ENCODE measurements around the gene MIGA2. TPM values are rescaled to one million over a fixed set of nuclear protein-coding genes. Genes with fewer than 3 reads are reported as not detected.

The MIGA2 gene, protein sequence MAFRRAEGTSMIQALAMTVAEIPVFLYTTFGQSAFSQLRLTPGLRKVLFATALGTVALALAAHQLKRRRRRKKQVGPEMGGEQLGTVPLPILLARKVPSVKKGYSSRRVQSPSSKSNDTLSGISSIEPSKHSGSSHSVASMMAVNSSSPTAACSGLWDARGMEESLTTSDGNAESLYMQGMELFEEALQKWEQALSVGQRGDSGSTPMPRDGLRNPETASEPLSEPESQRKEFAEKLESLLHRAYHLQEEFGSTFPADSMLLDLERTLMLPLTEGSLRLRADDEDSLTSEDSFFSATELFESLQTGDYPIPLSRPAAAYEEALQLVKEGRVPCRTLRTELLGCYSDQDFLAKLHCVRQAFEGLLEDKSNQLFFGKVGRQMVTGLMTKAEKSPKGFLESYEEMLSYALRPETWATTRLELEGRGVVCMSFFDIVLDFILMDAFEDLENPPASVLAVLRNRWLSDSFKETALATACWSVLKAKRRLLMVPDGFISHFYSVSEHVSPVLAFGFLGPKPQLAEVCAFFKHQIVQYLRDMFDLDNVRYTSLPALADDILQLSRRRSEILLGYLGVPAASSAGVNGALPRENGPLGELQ
- 10.2 and 26.4 TPM in 2 replicates for total RNA-seq (2014; rRNA removed; shearing (Covaris generic); ENCODE audit: low replicate concordance)

DNA sequence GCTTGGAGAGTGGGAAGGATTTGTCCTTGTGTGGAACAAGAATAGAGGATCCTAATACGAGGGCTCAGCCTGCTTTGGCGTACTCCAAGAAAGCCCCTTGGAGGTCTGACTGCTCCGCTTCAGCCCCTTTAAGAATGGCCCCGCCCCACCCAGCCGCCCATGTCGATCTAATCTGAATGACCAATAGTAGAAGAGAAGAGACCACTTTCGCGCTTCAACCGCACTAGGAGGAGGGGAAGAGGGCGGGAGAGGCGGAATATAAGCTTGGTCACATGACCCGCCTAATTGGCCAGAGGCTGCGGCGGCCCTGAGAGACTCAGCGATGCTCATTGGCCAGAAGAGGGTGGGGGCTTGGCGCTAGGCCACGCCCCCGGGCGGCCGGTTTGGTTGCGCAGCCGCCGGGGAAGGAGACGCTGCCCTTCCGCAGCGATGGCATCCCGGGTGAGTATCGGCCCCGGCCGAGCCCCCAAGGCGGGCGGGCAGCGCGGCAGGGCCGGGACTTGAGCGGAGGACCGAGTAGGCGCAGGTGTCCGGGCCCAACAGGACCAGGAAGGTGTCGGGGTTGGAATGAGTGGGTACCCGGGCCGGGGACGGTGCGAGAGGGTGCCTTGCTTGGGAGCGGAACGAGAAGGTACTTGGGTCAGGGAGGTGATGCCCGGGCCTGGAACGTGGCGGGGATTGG is at the start of gene MIGA2:
TSS of gene MIGA2 (plus strand) at position 386 of the 682 bp plus-strand sequence. CDS start 3,969 bp downstream, outside the sequence.
- H3K36me3 ChIP-seq (ENCODE audit: insufficient read depth, low read length), result no peaks in the 10 kb centered on the region
- H3K4me2 ChIP-seq (ENCODE audit: low read depth, low read length, poor library complexity, severe bottlenecking), result peak within 1 kb of the TSS; percentile 92
- peak within 1 kb of the TSS; percentile 96 for H3K4me3 ChIP-seq (ENCODE audit: low read length)
- H4K20me1 ChIP-seq (ENCODE audit: insufficient read depth, low read depth, low read length), result peaks cover 14% of the 10 kb centered on the region; the same call in 1 of the 2 replicates
- H3K4me1 ChIP-seq (ENCODE audit: low read length), result peaks cover 18% of the 10 kb centered on the region
- H3K9ac ChIP-seq (ENCODE audit: low read length), result peak within 1 kb of the TSS; percentile 92
- no peaks in the 10 kb centered on the region for H3K9me3 ChIP-seq (ENCODE audit: low read length)
- H3K27me3 ChIP-seq (ENCODE audit: low read length), result no peaks in the 10 kb centered on the region
- peaks cover 36% of the 10 kb centered on the region for H3K79me2 ChIP-seq (ENCODE audit: low read length)
- peak; percentile 99 for DNase-seq
- peak within 1 kb of the TSS; percentile 99 for H2AFZ ChIP-seq (ENCODE audit: low read length)
- no peaks in the 10 kb centered on the region for H3K9me2 ChIP-seq (replicated peaks; ENCODE audit: insufficient read depth, low read length)
- no peak within 1 kb of the TSS for H3K27ac ChIP-seq (ENCODE audit: low read length)

DNA sequence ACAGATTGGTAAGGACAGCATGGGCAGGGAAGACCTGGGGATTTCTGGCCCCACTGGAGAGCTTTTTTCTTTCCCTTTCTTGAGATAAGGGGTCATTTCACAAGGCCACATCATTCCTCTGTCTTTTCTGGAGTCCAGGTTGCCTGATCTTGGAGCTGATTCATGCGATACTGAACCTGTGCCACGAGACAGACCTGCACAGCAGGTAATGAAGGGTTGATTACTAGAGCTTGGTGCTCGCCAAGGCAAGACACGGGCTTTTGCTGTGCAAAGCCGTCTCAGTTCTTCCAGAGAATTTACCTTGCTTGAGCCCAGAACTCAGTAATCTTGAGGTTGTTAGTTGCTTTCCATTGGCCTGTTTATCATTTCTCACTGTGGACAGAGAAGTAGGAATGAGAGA is 49.8 kb upstream of the MIGA2 start:
- Histone ChIP-seq H4K20me1 (ENCODE audit: insufficient read depth, low read depth, low read length) (no peaks in the 10 kb centered on the region), H3K27me3 (ENCODE audit: low read length) (no peaks in the 10 kb centered on the region), H3K4me1 (ENCODE audit: low read length) (no peaks in the 10 kb centered on the region), H3K36me3 (ENCODE audit: insufficient read depth, low read length) (peaks cover 50% of the 10 kb centered on the region; the same call in 1 of the 2 replicates), H3K79me2 (ENCODE audit: low read length) (no peaks in the 10 kb centered on the region), H3K9me3 (ENCODE audit: low read length) (no peaks in the 10 kb centered on the region), H3K9ac (ENCODE audit: low read length) (no peak overlapping the region), H2AFZ (ENCODE audit: low read length) (no peak overlapping the region), H3K4me3 (ENCODE audit: low read length) (no peak overlapping the region), H3K9me2 (replicated peaks; ENCODE audit: insufficient read depth, low read length) (no peaks in the 10 kb centered on the region), H3K4me2 (ENCODE audit: low read depth, low read length, poor library complexity, severe bottlenecking) (no peak overlapping the region), H3K27ac (ENCODE audit: low read length) (no peak overlapping the region)
- no peak for DNase-seq

DNA sequence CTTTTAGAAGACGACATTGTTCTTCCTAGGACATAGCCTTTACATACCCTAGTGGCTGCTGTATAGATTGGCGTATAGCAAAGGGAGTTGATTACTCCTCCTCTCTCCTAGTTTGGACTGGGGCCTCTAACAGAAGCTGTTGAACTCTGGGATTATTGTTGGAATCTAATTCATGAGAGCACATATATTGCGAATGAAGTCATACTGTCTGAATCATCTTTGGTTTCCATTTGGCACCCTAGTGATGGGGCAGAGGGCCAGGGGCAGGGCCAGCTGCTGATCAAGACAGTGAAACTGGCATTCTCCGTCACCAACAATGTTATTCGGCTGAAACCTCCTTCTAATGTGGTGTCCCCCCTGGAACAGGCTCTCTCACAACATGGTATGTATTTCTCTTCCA is 48.6 kb upstream of the MIGA2 start:
- peaks cover 47% of the 10 kb centered on the region; the same call in 1 of the 2 replicates for H3K36me3 ChIP-seq (ENCODE audit: insufficient read depth, low read length)
- H4K20me1 ChIP-seq (ENCODE audit: insufficient read depth, low read depth, low read length), result no peaks in the 10 kb centered on the region
- H3K9me2 ChIP-seq (replicated peaks; ENCODE audit: insufficient read depth, low read length), result no peaks in the 10 kb centered on the region

DNA sequence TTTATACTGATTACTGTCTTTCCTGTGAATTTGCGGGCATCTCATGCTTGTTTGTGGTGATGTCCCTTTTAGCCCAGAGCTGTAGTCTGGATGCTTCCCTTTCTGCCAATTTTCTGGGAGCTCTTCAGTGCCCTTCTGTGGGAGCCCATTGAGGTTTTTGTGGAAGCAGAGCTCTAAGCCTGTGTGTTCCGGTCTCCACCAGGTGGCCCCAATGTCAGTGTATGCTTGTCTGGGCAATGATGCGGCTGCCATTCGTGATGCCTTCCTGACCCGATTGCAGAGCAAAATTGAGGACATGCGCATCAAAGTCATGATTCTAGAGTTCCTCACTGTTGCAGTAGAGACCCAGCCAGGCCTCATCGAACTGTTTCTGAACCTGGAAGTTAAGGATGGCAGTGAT is 43.4 kb upstream of the MIGA2 start:
- Histone ChIP-seq H3K4me1 (ENCODE audit: low read length) (no peaks in the 10 kb centered on the region), H3K4me2 (ENCODE audit: low read depth, low read length, poor library complexity, severe bottlenecking) (no peak overlapping the region), H3K36me3 (ENCODE audit: insufficient read depth, low read length) (peaks cover 50% of the 10 kb centered on the region; the same call in 1 of the 2 replicates)

More for the DNA sequence above, 48.6 kb upstream of the MIGA2 start:
- DNase-seq, result no peak
- Histone ChIP-seq H3K27ac (ENCODE audit: low read length) (no peak overlapping the region), H2AFZ (ENCODE audit: low read length) (no peak overlapping the region), H3K9ac (ENCODE audit: low read length) (no peak overlapping the region), H3K9me3 (ENCODE audit: low read length) (no peaks in the 10 kb centered on the region), H3K27me3 (ENCODE audit: low read length) (no peaks in the 10 kb centered on the region), H3K4me3 (ENCODE audit: low read length) (no peak overlapping the region), H3K4me1 (ENCODE audit: low read length) (no peaks in the 10 kb centered on the region), H3K79me2 (ENCODE audit: low read length) (no peaks in the 10 kb centered on the region), H3K4me2 (ENCODE audit: low read depth, low read length, poor library complexity, severe bottlenecking) (no peak overlapping the region)

DNA sequence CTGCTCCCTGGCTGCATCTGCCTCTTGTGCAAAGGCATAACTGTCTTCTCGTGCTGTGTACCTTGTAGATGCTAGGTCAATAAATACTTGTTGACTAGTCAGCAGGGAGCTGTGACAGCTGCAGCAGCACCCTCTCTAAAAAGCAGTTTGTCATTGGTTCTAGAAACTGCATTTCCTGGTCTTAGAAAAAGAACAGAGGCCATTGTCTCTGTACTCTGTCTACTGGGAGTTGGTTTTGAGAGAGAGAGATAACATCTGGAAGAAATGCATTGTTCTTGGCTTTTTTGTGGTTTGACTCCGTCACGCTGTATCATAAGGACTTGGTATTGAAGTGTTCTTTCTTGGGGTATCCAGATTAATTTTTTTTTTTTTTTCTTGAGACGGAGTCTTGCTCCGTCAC is 40.6 kb upstream of the MIGA2 start:
- Histone ChIP-seq H3K27me3 (ENCODE audit: low read length) (no peaks in the 10 kb centered on the region), H3K9ac (ENCODE audit: low read length) (no peak overlapping the region), H3K4me2 (ENCODE audit: low read depth, low read length, poor library complexity, severe bottlenecking) (no peak overlapping the region), H3K9me3 (ENCODE audit: low read length) (no peaks in the 10 kb centered on the region), H3K27ac (ENCODE audit: low read length) (no peak overlapping the region), H3K4me1 (ENCODE audit: low read length) (no peaks in the 10 kb centered on the region), H2AFZ (ENCODE audit: low read length) (no peak overlapping the region), H3K9me2 (replicated peaks; ENCODE audit: insufficient read depth, low read length) (no peaks in the 10 kb centered on the region), H3K4me3 (ENCODE audit: low read length) (no peak overlapping the region), H4K20me1 (ENCODE audit: insufficient read depth, low read depth, low read length) (no peaks in the 10 kb centered on the region), H3K36me3 (ENCODE audit: insufficient read depth, low read length) (peaks cover 48% of the 10 kb centered on the region; the same call in 1 of the 2 replicates), H3K79me2 (ENCODE audit: low read length) (no peaks in the 10 kb centered on the region)
- DNase-seq, result no peak

More for the DNA sequence above, 43.4 kb upstream of the MIGA2 start:
- H3K27ac ChIP-seq (ENCODE audit: low read length), result no peak overlapping the region
- H3K9ac ChIP-seq (ENCODE audit: low read length), result no peak overlapping the region
- no peak overlapping the region for H2AFZ ChIP-seq (ENCODE audit: low read length)
- no peaks in the 10 kb centered on the region for H3K9me2 ChIP-seq (replicated peaks; ENCODE audit: insufficient read depth, low read length)
- no peaks in the 10 kb centered on the region for H3K79me2 ChIP-seq (ENCODE audit: low read length)
- no peak for DNase-seq
- H3K27me3 ChIP-seq (ENCODE audit: low read length), result no peaks in the 10 kb centered on the region
- no peaks in the 10 kb centered on the region for H4K20me1 ChIP-seq (ENCODE audit: insufficient read depth, low read depth, low read length)
- no peaks in the 10 kb centered on the region for H3K9me3 ChIP-seq (ENCODE audit: low read length)
- H3K4me3 ChIP-seq (ENCODE audit: low read length), result no peak overlapping the region

DNA sequence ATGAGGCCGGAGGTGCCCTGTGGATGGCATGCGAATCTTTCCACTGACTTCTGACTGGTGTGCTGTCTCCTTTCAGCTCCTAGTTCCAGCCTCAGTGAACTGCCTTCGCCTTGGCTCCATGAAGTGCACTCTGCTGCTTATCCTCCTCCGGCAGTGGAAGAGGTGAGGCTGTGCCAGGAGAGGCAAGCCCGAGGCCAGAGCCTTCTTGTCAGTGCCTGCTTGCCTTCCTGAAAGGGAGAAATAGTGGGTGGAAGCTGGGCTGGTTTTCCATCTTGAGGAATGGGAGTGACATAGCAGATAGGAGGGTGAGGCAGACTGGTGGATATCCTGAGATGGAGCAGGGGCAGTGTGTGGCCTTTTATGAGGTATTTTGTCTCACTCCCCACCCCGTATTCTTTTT is 38.0 kb upstream of the MIGA2 start:
- H3K9ac ChIP-seq (ENCODE audit: low read length), result no peak overlapping the region
- H4K20me1 ChIP-seq (ENCODE audit: insufficient read depth, low read depth, low read length), result no peaks in the 10 kb centered on the region
- H3K79me2 ChIP-seq (ENCODE audit: low read length), result no peaks in the 10 kb centered on the region
- H3K4me2 ChIP-seq (ENCODE audit: low read depth, low read length, poor library complexity, severe bottlenecking), result no peak overlapping the region
- H3K4me1 ChIP-seq (ENCODE audit: low read length), result no peaks in the 10 kb centered on the region
- no peaks in the 10 kb centered on the region for H3K27me3 ChIP-seq (ENCODE audit: low read length)
- H3K9me3 ChIP-seq (ENCODE audit: low read length), result no peaks in the 10 kb centered on the region
- DNase-seq, result no peak
- no peak overlapping the region for H3K27ac ChIP-seq (ENCODE audit: low read length)
- H3K4me3 ChIP-seq (ENCODE audit: low read length), result no peak overlapping the region
- no peak overlapping the region for H2AFZ ChIP-seq (ENCODE audit: low read length)
- no peaks in the 10 kb centered on the region for H3K9me2 ChIP-seq (replicated peaks; ENCODE audit: insufficient read depth, low read length)
- H3K36me3 ChIP-seq (ENCODE audit: insufficient read depth, low read length), result peaks cover 57% of the 10 kb centered on the region

DNA sequence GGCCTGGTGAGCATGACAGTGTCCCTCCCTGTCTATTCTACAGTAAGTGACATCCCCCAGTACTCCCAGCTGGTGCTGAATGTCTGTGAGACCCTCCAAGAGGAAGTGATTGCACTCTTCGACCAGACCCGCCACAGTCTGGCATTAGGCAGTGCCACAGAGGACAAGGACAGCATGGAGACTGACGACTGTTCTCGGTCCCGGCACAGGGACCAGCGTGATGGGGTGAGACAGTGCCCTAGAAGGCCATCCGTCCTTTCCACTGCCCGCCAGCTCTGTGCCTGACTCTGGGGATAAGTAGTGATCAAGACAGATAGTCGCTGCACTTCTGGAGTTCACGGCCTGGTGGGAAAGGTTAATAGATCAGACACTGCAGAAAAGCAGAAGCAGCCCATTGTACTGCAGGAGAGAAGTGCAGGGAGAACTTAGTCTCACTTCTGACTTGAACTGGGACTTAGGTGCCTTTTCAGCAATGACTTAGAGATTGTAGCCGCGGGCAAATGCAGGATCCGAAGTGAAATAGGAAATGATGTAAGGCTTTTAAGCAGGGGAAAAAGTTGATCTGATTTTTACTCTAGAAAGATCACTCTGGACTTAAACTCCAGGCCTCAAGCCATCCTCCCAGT is 36.7 kb upstream of the MIGA2 start:
- Histone ChIP-seq H3K27ac (ENCODE audit: low read length) (no peak overlapping the region), H3K4me3 (ENCODE audit: low read length) (no peak overlapping the region)
- DNase-seq, result no peak

More for the DNA sequence above, 36.7 kb upstream of the MIGA2 start:
- Histone ChIP-seq H3K36me3 (ENCODE audit: insufficient read depth, low read length) (peaks cover 47% of the 10 kb centered on the region), H3K9ac (ENCODE audit: low read length) (no peak overlapping the region), H3K9me2 (replicated peaks; ENCODE audit: insufficient read depth, low read length) (no peaks in the 10 kb centered on the region), H3K4me1 (ENCODE audit: low read length) (no peaks in the 10 kb centered on the region), H4K20me1 (ENCODE audit: insufficient read depth, low read depth, low read length) (no peaks in the 10 kb centered on the region), H3K27me3 (ENCODE audit: low read length) (no peaks in the 10 kb centered on the region), H3K79me2 (ENCODE audit: low read length) (no peaks in the 10 kb centered on the region), H3K9me3 (ENCODE audit: low read length) (no peaks in the 10 kb centered on the region), H2AFZ (ENCODE audit: low read length) (no peak overlapping the region), H3K4me2 (ENCODE audit: low read depth, low read length, poor library complexity, severe bottlenecking) (no peak overlapping the region)

Measured in Karpas-422 (cell line).